ENCODE data around the gene CHMP5. TPM values are rescaled to one million over a fixed set of nuclear protein-coding genes. Genes with fewer than 3 reads are reported as not detected.

Gene CHMP5
- total and polyA plus RNA-seq, 10 of the 15 experiments (the other 5 are each of a cell fraction or from before 2014, with no cell fraction given), result 40.3 to 179 (median 78.6) TPM

DNA sequence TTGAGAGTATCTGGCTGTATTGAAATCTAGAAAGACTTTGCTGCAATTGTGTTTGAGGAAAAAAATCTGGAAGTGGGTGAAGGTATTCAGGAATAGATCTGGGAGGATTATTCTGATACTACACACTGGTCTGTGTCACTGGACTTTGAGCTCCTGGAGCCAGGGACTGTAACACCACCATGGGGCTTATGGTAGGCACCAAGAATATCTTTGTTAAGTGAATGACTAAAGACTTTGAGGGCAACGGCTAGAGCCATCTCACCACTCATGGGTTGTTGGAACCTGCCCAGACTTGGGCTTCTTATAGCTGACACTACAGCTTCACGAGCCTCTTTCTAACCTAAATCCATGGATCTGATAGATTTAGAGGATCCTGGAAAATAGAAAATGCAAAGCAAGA is 35.7 kb downstream of the CHMP5 start:
- no peaks in the 10 kb centered on the region for H3K9me3 ChIP-seq (replicated peaks; ENCODE audit: control insufficient read depth, insufficient read depth, low read length)
- intact Hi-C loops (cut with micrococcal nuclease; ENCODE audit: unreplicated experiment) (no loop called here), in situ Hi-C loops (cut with MboI) (no loop called here)
- no peak overlapping the region for H3K9ac ChIP-seq (ENCODE audit: control insufficient read depth, insufficient read depth, low read length)
- SMC1A ChIA-PET (ENCODE audit: uncharacterized antibody, unreplicated experiment), result no interaction called here
- no peaks in the 10 kb centered on the region for H4K20me1 ChIP-seq (ENCODE audit: control insufficient read depth, insufficient read depth)
- FAIRE-seq, result no peak
- H3K36me3 ChIP-seq (ENCODE audit: control insufficient read depth in 2 of 2, insufficient read depth in 2 of 2, low read length in 1 of 2), result peaks cover 7 to 52% of the 10 kb centered on the region in 2 experiments
- WGBS (ENCODE audit: insufficient coverage, insufficient replicate concordance, low lambda C conversion rate, missing lambda C conversion rate), result 100% methylated on average over 2 of the region's 2 CpGs
- ATAC-seq, result no peak
- CTCF ChIA-PET, result interaction anchor here (1.4 to 2.7 kb wide), 2 partner anchors 11 to 14 kb away, joined by 6 to 16 read pairs; partner anchors contain the start of gene NFX1
- POLR2A ChIA-PET, result interaction anchor here (0.5 to 0.7 kb wide), 3 partner anchors 11 to 24 kb away, joined by 3 to 7 read pairs (median 3); no protein-coding TSS in a partner anchor
- no peak for DNase-seq (ENCODE audit: low read depth, low spot score)
- H2AFZ ChIP-seq (ENCODE audit: control insufficient read depth, low read depth, low read length), result no peak overlapping the region
- peaks cover 53% of the 10 kb centered on the region for H3K79me2 ChIP-seq (ENCODE audit: control insufficient read depth, insufficient read depth, low read length)
- no peak overlapping the region for H3K4me2 ChIP-seq (ENCODE audit: control insufficient read depth, insufficient read depth)
- TF ChIP-seq, protein P1, sequence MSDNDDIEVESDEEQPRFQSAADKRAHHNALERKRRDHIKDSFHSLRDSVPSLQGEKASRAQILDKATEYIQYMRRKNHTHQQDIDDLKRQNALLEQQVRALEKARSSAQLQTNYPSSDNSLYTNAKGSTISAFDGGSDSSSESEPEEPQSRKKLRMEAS (IDR thresholded peaks at IDR 0.05; ENCODE audit: low read depth, low read length), result no peak
- TF ChIP-seq BRCA1 (IDR thresholded peaks at IDR 0.05; ENCODE audit: low read depth, low read length) (no peak), PAX8 (IDR thresholded peaks at IDR 0.05) (no peak), EP300 (IDR thresholded peaks at IDR 0.05; ENCODE audit: borderline replicate concordance in 1 of 2, control insufficient read depth in 1 of 2, low read depth in 2 of 2, low read length in 2 of 2) (no peak), FOXM1 (IDR thresholded peaks at IDR 0.05; ENCODE audit: low read depth, low read length) (no peak), ZSCAN29 (IDR thresholded peaks at IDR 0.05) (no peak), ZNF24 (IDR thresholded peaks at IDR 0.05) (no peak), FOXK2 (IDR thresholded peaks at IDR 0.05) (no peak), IKZF1 (conservative IDR thresholded peaks at IDR 0.05) (no peak), ZNF207 (IDR thresholded peaks at IDR 0.05; ENCODE audit: borderline replicate concordance) (no peak)
- TF ChIP-seq, protein P2, sequence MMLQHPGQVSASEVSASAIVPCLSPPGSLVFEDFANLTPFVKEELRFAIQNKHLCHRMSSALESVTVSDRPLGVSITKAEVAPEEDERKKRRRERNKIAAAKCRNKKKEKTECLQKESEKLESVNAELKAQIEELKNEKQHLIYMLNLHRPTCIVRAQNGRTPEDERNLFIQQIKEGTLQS (IDR thresholded peaks at IDR 0.05; ENCODE audit: borderline replicate concordance, extremely low read depth, low read depth, low read length), result no peak
- H3K27ac ChIP-seq (ENCODE audit: control insufficient read depth, insufficient read depth), result no peak overlapping the region
- BruUV-seq (replicated peaks), result no TSS peak
- RAD21 ChIA-PET (ENCODE audit: unreplicated experiment), result no interaction called here
- no peak overlapping the region for H3K4me3 ChIP-seq
- H3K27me3 ChIP-seq (replicated peaks in 1 of 2; ENCODE audit: control insufficient read depth in 2 of 2, insufficient read depth in 2 of 2, low read length in 1 of 2), result no peaks in the 10 kb centered on the region
- peaks cover 29% of the 10 kb centered on the region for H3K4me1 ChIP-seq (ENCODE audit: control insufficient read depth, insufficient read depth, low read length)
